ENCODE results near the gene POU1F1.

POU1F1 gene

GRCh38 chr3:87218560-87218959, 57.8 kb downstream of the POU1F1 start:
- TF ChIP-seq CTCF (conservative IDR thresholded peaks at IDR 0.05; ENCODE audit: low read length), result no peak
- no peak overlapping the region for H3K4me3 ChIP-seq (ENCODE audit: low read length)
- DNase-seq (ENCODE audit: low read depth), result no peak

Data from AG10803 (cell line).